ENCODE data around the gene CCP110. TPM values are rescaled to one million over a fixed set of nuclear protein-coding genes. Genes with fewer than 3 reads are reported as not detected.

The CCP110 gene
- total RNA-seq, 1 donor from 2014 or later, result 32.7 TPM

- TF ChIP-seq EZH2phosphoT487 (IDR thresholded peaks at IDR 0.05) (no peak), EZH2 (IDR thresholded peaks at IDR 0.05) (no peak)
- TF ChIP-seq, protein P1, sequence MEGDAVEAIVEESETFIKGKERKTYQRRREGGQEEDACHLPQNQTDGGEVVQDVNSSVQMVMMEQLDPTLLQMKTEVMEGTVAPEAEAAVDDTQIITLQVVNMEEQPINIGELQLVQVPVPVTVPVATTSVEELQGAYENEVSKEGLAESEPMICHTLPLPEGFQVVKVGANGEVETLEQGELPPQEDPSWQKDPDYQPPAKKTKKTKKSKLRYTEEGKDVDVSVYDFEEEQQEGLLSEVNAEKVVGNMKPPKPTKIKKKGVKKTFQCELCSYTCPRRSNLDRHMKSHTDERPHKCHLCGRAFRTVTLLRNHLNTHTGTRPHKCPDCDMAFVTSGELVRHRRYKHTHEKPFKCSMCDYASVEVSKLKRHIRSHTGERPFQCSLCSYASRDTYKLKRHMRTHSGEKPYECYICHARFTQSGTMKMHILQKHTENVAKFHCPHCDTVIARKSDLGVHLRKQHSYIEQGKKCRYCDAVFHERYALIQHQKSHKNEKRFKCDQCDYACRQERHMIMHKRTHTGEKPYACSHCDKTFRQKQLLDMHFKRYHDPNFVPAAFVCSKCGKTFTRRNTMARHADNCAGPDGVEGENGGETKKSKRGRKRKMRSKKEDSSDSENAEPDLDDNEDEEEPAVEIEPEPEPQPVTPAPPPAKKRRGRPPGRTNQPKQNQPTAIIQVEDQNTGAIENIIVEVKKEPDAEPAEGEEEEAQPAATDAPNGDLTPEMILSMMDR (IDR thresholded peaks at IDR 0.05), result no peak
- H3K27me3 ChIP-seq, result no peaks in the 10 kb centered on the region
- H3K4me1 ChIP-seq, result no peaks in the 10 kb centered on the region
- no peaks in the 10 kb centered on the region for H3K79me2 ChIP-seq (ENCODE audit: low read depth)
- peaks cover 6% of the 10 kb centered on the region for H3K36me3 ChIP-seq
- DNase-seq (ENCODE audit: low spot score), result no peak
- peaks cover 15% of the 10 kb centered on the region for H3F3A ChIP-seq (ENCODE audit: low read depth)
- Mint-ChIP-seq H3K4me1 (peaks cover 7% of the 10 kb centered on the region), H3K4me3 (no peak overlapping the region), H3K36me3 (peaks cover 41% of the 10 kb centered on the region), H3K27ac (no peak overlapping the region), H3K27me3 (ENCODE audit: insufficient read depth, low read depth) (peaks cover 3% of the 10 kb centered on the region), H3K9me3 (peaks cover 12% of the 10 kb centered on the region)
- H4K20me1 ChIP-seq (ENCODE audit: low read depth), result no peaks in the 10 kb centered on the region
- no peaks in the 10 kb centered on the region for H3K9me3 ChIP-seq (ENCODE audit: low read depth)
- H3K4me2 ChIP-seq, result no peak overlapping the region
- H3K4me3 ChIP-seq, result no peak overlapping the region
- no peak overlapping the region for H2AFZ ChIP-seq (replicated peaks)
- H3K9ac ChIP-seq, result no peak overlapping the region
- H3K27ac ChIP-seq, result no peak overlapping the region
Measured at GRCh38 chr16:19582050-19582831, 58.5 kb downstream of the CCP110 start.

- Mint-ChIP-seq H3K9me3 (peaks cover 12% of the 10 kb centered on the region), H3K27me3 (ENCODE audit: insufficient read depth, low read depth) (peaks cover 3% of the 10 kb centered on the region), H3K27ac (no peak overlapping the region), H3K4me3 (no peak overlapping the region), H3K4me1 (peaks cover 6% of the 10 kb centered on the region), H3K36me3 (peaks cover 36% of the 10 kb centered on the region)
- TF ChIP-seq EZH2phosphoT487 (IDR thresholded peaks at IDR 0.05), result no peak
- TF ChIP-seq EZH2 (IDR thresholded peaks at IDR 0.05), result no peak
- TF ChIP-seq, protein P1 (IDR thresholded peaks at IDR 0.05), result peak; percentile 94
- H3K27ac ChIP-seq, result no peak overlapping the region
- H3K36me3 ChIP-seq, result peaks cover 6% of the 10 kb centered on the region
- H4K20me1 ChIP-seq (ENCODE audit: low read depth), result no peaks in the 10 kb centered on the region
- H3K4me1 ChIP-seq, result no peaks in the 10 kb centered on the region
- no peak overlapping the region for H3K4me2 ChIP-seq
- no peaks in the 10 kb centered on the region for H3K9me3 ChIP-seq (ENCODE audit: low read depth)
- H3K9ac ChIP-seq, result no peak overlapping the region
- DNase-seq (ENCODE audit: low spot score), result peak; percentile 56
- no peaks in the 10 kb centered on the region for H3K27me3 ChIP-seq
- peaks cover 6% of the 10 kb centered on the region for H3F3A ChIP-seq (ENCODE audit: low read depth)
- H3K4me3 ChIP-seq, result no peak overlapping the region
- H3K79me2 ChIP-seq (ENCODE audit: low read depth), result no peaks in the 10 kb centered on the region
- H2AFZ ChIP-seq (replicated peaks), result no peak overlapping the region
Measured at GRCh38 chr16:19583665-19584300, 60.0 kb downstream of the CCP110 start.

DNA sequence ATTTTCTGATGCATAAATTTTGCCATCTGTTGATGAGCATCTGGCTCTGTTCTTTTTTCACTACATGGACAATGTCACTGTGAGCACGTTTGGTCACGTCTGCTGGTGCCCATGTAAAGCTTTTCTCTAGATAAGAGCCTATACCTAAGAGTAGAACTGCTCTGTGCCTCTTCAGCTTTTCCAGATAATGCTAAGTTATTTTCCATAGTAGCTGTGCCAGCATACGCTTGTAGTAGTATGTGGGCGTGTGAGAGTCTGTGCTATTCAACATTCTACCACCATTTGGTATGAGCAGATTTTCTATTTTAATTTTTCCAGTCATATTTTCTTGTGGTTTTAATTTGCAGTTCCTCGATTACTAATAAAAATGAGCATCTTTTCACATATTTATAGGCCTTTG is 64.9 kb downstream of the CCP110 start:
- Mint-ChIP-seq H3K36me3 (peaks cover 13% of the 10 kb centered on the region), H3K4me3 (no peak overlapping the region), H3K27ac (no peak overlapping the region), H3K27me3 (ENCODE audit: insufficient read depth, low read depth) (no peaks in the 10 kb centered on the region), H3K9me3 (no peaks in the 10 kb centered on the region), H3K4me1 (peaks cover 3% of the 10 kb centered on the region)
- Histone ChIP-seq H3K4me1 (no peaks in the 10 kb centered on the region), H3K27me3 (no peaks in the 10 kb centered on the region), H3K4me3 (no peak overlapping the region), H3K9me3 (ENCODE audit: low read depth) (no peaks in the 10 kb centered on the region), H3K27ac (no peak overlapping the region), H3K9ac (no peak overlapping the region), H3F3A (ENCODE audit: low read depth) (no peaks in the 10 kb centered on the region), H4K20me1 (ENCODE audit: low read depth) (no peaks in the 10 kb centered on the region), H2AFZ (replicated peaks) (no peak overlapping the region), H3K4me2 (no peak overlapping the region), H3K36me3 (no peaks in the 10 kb centered on the region), H3K79me2 (ENCODE audit: low read depth) (no peaks in the 10 kb centered on the region)
- DNase-seq (ENCODE audit: low spot score), result no peak
- TF ChIP-seq, protein P1 (IDR thresholded peaks at IDR 0.05), result no peak
- no peak for TF ChIP-seq EZH2 (IDR thresholded peaks at IDR 0.05)
- TF ChIP-seq EZH2phosphoT487 (IDR thresholded peaks at IDR 0.05), result no peak
